Thoracic aorta (tissue), 2 donors: ENCODE data around the gene RSPO1. TPM values are rescaled to one million over a fixed set of nuclear protein-coding genes. Genes with fewer than 3 reads are reported as not detected.

ENCODE experiments used
- ATAC-seq: fragments of 150-250 bp; one replicate; pipeline ENCODE4 v1.8.0; 2017; ENCODE audit warnings: low read depth; ENCODE audit not compliant: insufficient number of reproducible peaks, low FRiP score
- DNase-seq: peaks from one replicate; pipeline ENCODE4 v3.0.0-alpha.2; 2020; ENCODE audit warnings: low spot score
- H3K27ac ChIP-seq, 2 donors: fragments of 200-600 bp; sonication (generic); 1 replicate in 1 of 2; 2 replicates in 1 of 2; pipeline ENCODE4 v1.5.1; 2016; ENCODE audit warnings: mild to moderate bottlenecking in 2 of 2, moderate library complexity in 2 of 2
- H3K27me3 ChIP-seq: fragments of 200-600 bp; sonication (generic); replicated peaks from 2 replicates; pipeline ENCODE4 v1.6.0; 2016; ENCODE audit warnings: mild to moderate bottlenecking; ENCODE audit not compliant: insufficient read depth
- H3K36me3 ChIP-seq: fragments of 200-600 bp; sonication (generic); one replicate; pipeline ENCODE4 v1.5.1; 2016
- H3K4me1 ChIP-seq, 2 donors: fragments of 200-600 bp; sonication (generic); 1 replicate in 1 of 2; 2 replicates in 1 of 2; pipeline versions ENCODE4 v1.5.1 to v1.6.0; 2016; ENCODE audit warnings: low read depth in 2 of 2, mild to moderate bottlenecking in 1 of 2; ENCODE audit not compliant: control insufficient read depth in 1 of 2
- H3K4me3 ChIP-seq: fragments of 200-600 bp; sonication (generic); 2 replicates; pipeline ENCODE4 v1.5.1; 2016; ENCODE audit warnings: mild to moderate bottlenecking
- H3K9me3 ChIP-seq: fragments of 200-600 bp; sonication (generic); 2 replicates; pipeline ENCODE4 v1.5.1; 2016
- total RNA-seq, 2 donors: library from RNA; depleted of rRNA; stranded (reverse); fragments of >200 nt; gene quantifications; one replicate each; pipeline versions ENCODE4 v1.1.0 to v1.2.3, GENCODE V29; 2016
- TF ChIP-seq, protein P1 (sequence below): fragments of 200-600 bp; sonication (generic); IDR thresholded peaks from one replicate; pipeline ENCODE4 v1.5.1; 2019; ENCODE audit warnings: antibody characterized with exemption

RSPO1 gene
- total RNA-seq, 2 donors from 2014 or later, result 0.42 to 0.95 TPM

DNA sequence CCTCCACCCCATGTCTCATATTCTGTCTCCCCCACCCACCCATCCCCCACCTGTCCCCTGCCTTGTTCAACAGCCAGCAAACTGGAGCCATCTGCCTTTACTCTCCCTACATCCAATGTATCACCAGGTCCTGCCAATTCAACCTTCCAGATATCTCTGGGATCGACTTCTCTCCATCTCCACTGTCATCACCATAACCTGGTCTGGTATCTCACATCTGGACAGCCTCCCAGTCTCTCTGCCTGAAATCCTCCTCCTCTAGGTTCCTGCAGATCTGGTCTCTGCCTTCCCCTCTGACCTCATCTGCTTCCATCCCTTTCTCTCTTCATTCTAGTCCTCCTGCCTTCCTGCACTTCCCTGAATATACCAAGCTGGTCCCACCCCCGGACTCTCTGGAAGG lies 35.4 kb upstream of the RSPO1 start:
- no peak overlapping the region for H3K4me3 ChIP-seq
- DNase-seq (no peak), ATAC-seq (no peak)
- no peaks in the 10 kb centered on the region for H3K9me3 ChIP-seq
- H3K4me1 ChIP-seq, result no peaks in the 10 kb centered on the region
- no peak overlapping the region for H3K27ac ChIP-seq
- H3K36me3 ChIP-seq, result no peaks in the 10 kb centered on the region
- H3K27me3 ChIP-seq, result no peaks in the 10 kb centered on the region
- TF ChIP-seq, protein P1, sequence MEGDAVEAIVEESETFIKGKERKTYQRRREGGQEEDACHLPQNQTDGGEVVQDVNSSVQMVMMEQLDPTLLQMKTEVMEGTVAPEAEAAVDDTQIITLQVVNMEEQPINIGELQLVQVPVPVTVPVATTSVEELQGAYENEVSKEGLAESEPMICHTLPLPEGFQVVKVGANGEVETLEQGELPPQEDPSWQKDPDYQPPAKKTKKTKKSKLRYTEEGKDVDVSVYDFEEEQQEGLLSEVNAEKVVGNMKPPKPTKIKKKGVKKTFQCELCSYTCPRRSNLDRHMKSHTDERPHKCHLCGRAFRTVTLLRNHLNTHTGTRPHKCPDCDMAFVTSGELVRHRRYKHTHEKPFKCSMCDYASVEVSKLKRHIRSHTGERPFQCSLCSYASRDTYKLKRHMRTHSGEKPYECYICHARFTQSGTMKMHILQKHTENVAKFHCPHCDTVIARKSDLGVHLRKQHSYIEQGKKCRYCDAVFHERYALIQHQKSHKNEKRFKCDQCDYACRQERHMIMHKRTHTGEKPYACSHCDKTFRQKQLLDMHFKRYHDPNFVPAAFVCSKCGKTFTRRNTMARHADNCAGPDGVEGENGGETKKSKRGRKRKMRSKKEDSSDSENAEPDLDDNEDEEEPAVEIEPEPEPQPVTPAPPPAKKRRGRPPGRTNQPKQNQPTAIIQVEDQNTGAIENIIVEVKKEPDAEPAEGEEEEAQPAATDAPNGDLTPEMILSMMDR, result no peak

DNA sequence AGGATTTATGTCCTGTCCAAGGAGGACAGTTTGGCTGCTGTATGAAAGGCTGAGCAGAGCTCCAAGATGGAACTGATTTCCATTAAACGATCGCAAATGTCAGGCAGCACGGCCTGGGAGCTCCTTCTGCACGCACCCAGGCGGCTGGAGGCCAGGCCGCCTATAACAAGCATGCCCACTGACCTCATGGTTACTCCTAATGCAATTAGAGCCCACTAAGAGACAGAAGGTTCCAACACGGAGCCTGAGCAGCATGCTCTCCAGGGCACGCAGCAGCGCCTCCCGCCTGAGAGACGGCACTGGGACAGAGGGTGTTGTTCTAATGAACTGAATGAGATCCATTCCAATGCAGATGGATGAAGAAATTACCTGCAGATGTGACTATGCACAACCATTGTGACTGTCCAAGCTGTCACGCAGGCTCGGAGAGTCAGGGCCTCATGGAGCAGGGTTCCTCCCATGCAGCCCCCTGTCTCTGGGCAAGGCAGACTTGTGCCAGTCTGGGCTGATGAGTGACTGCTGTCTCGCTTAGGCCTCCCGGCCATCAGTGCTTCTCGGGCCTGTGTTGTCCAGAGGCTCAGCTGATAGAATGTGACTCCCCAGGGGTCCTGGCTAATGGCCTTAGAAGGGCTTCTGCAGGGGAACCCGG lies 32.5 kb upstream of the RSPO1 start:
- Histone ChIP-seq H3K27ac (no peak overlapping the region), H3K27me3 (no peaks in the 10 kb centered on the region)
- DNase-seq, result no peak

DNA sequence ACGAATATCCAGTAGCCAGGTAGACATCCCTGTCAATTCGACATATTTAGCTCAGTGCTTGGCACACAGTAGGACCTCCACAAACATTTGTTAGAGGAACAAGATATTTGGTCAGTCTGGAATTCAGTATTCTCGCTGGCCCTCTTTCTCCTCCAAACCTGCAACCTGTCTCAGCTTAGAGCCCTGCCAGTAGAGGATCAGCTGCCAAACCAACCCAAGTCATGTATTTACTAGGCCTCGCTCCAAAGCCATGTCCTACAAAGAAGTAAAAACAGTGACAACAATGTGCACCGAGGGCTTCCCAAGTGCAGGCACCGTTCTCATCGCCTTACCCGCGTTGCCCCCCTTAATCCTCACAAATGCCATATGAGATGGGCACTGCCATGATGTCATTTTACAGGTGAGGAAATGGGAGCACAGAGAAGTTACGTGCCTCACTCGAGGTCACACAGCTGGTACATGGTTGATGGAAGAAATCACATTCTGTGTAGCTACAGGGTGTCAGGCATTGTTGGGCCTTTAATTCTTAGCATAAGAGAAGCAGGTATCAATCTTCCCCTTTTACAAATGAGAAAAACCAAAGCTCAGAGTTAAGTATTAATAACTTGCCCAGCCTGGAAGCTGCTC lies 31.7 kb upstream of the RSPO1 start:
- Histone ChIP-seq H3K4me1 (no peaks in the 10 kb centered on the region), H3K9me3 (no peaks in the 10 kb centered on the region), H3K27me3 (no peaks in the 10 kb centered on the region), H3K4me3 (no peak overlapping the region), H3K27ac (no peak overlapping the region), H3K36me3 (no peaks in the 10 kb centered on the region)
- DNase-seq (no peak), ATAC-seq (no peak)
- TF ChIP-seq, protein P1, result no peak

More for the DNA sequence above, 32.5 kb upstream of the RSPO1 start:
- H3K4me3 ChIP-seq, result no peak overlapping the region
- no peaks in the 10 kb centered on the region for H3K4me1 ChIP-seq
- ATAC-seq, result no peak
- H3K9me3 ChIP-seq, result no peaks in the 10 kb centered on the region
- TF ChIP-seq, protein P1, result no peak
- no peaks in the 10 kb centered on the region for H3K36me3 ChIP-seq

DNA sequence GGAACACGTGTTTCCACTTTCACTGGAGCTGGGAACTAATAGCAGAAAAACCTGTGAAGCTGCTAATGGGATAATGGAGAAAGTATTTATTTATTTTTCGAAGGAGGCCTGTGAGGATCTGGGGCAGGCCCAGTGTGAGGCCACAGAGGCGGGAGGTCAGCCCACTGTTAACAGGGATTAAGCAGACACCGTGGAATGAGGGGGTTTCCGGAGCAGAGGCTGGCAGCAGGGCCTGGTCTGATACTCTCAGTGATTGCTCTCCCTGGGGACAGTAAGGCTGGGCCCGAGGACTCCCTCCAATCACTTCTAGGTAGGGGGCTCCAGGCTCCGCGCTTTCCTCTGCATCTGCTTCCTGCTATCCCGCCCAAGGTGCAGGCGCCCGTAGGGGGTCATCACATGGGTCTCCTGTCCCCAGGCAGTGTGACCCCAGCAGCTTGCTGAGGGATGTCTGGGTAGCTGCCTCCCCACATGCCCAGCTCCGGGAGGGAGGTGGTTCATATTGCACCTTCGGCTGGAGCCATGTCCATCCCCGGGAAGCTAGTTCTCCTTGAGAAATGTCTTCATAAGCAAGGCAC lies 28.8 kb upstream of the RSPO1 start:
- Histone ChIP-seq H3K9me3 (no peaks in the 10 kb centered on the region), H3K36me3 (no peaks in the 10 kb centered on the region), H3K27me3 (no peaks in the 10 kb centered on the region), H3K4me1 (no peaks in the 10 kb centered on the region), H3K4me3 (no peak overlapping the region), H3K27ac (no peak overlapping the region)
- DNase-seq, result no peak
- TF ChIP-seq, protein P1, result no peak
- no peak for ATAC-seq

DNA sequence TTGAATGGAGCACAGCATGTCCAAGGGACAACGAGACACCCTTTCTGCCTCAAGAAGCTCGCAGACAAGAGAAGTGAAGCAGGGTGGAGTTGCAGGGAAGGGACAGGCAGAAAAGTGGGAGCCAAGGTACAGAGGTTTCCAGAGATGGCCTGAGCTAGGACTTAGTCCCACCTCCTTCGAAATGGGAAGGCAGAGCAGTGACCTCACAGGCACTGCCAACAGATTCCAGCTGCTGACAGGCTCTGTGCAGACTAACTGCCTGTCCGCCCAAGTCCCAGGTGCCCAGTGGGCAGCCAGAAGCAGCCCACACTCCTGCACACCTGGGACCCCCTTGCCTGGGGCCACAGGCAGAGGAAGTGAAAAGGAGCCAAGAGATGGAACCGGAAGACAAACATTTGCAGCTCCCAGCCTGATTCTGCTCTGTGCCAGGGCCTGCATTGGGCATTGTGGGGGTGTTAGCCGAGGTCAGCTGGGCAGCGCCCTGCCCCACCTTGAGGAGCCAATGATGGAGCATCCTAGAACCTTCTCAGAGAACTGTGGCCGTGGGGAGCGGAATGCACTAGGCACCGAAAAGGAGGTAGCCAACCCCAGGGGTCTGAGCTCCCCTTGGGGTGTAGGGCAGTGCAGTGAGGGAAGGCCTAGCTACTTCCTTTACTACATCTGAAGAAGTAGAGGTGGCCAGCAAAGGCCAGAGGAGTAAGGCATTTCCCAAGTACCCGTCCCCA lies 27.5 kb upstream of the RSPO1 start:
- TF ChIP-seq, protein P1, result no peak
- Histone ChIP-seq H3K27me3 (no peaks in the 10 kb centered on the region), H3K4me1 (no peaks in the 10 kb centered on the region), H3K36me3 (no peaks in the 10 kb centered on the region), H3K27ac (no peak overlapping the region), H3K4me3 (no peak overlapping the region), H3K9me3 (no peaks in the 10 kb centered on the region)
- ATAC-seq, result no peak
- no peak for DNase-seq
